Vagina (tissue), 2 donors: ENCODE measurements around the gene MTX3. TPM values are rescaled to one million over a fixed set of nuclear protein-coding genes. Genes with fewer than 3 reads are reported as not detected.

Experiments used
- DNase-seq, 2 donors: peaks; one replicate each; pipeline ENCODE4 v3.0.0-alpha.2; 2017; ENCODE audit errors: extremely low spot score in 2 of 2
- H3K27ac ChIP-seq: fragments of 200-600 bp; sonication (generic); one replicate; pipeline ENCODE4 v1.5.1; 2019
- H3K27me3 ChIP-seq: fragments of 200-600 bp; sonication (generic); one replicate; pipeline ENCODE4 v1.5.1; 2019
- H3K36me3 ChIP-seq, 2 donors: fragments of 200-600 bp; sonication (generic); one replicate each; pipeline ENCODE4 v1.5.1; 2017 to 2019
- H3K4me1 ChIP-seq: fragments of 200-600 bp; sonication (generic); one replicate; pipeline ENCODE4 v1.5.1; 2019
- H3K4me3 ChIP-seq, 2 donors: fragments of 200-600 bp; sonication (generic); 1 replicate in 1 of 2; 2 replicates in 1 of 2; pipeline ENCODE4 v1.5.1; 2016 to 2019
- H3K9me3 ChIP-seq: fragments of 200-600 bp; sonication (generic); one replicate; pipeline ENCODE4 v1.5.1; 2019
- POLR2A ChIP-seq, 2 donors: fragments of 450-650 bp; IDR thresholded peaks; one replicate each; pipeline ENCODE4 v1.6.1; 2017; ENCODE audit warnings: antibody characterized with exemption in 2 of 2, mild to moderate bottlenecking in 2 of 2, moderate library complexity in 2 of 2
- POLR2AphosphoS5 ChIP-seq, 2 donors: sonication (generic); formaldehyde crosslinking; IDR thresholded peaks; one replicate each; pipeline ENCODE4 v1.9.0; 2017; ENCODE audit warnings: antibody characterized with exemption in 2 of 2, mild to moderate bottlenecking in 2 of 2, low read depth in 1 of 2; ENCODE audit not compliant: insufficient read depth in 1 of 2
- intact Hi-C: fragments of 100-400 bp; cut with DNase I; formaldehyde crosslinking; loops from one replicate; pipeline ENCODE4 v1.15.1; 2023
- total RNA-seq: library from RNA; depleted of rRNA; stranded (reverse); fragments of >200 nt; gene quantifications from one replicate; pipeline ENCODE4 v1.2.3, GENCODE V29; 2016
- TF ChIP-seq, protein P1 (sequence below), 3 experiments: fragments of 450-650 bp in 2 of 3; fragments of 200-600 bp in 1 of 3; sonication (generic) in 1 of 3; IDR thresholded peaks; one replicate each; pipeline ENCODE4 v1.5.1; 2017 to 2019; ENCODE audit warnings: antibody characterized with exemption in 3 of 3, mild to moderate bottlenecking in 2 of 3, moderate library complexity in 2 of 3

Gene MTX3
- total RNA-seq, 1 donor from 2014 or later: 8.1 TPM

DNA sequence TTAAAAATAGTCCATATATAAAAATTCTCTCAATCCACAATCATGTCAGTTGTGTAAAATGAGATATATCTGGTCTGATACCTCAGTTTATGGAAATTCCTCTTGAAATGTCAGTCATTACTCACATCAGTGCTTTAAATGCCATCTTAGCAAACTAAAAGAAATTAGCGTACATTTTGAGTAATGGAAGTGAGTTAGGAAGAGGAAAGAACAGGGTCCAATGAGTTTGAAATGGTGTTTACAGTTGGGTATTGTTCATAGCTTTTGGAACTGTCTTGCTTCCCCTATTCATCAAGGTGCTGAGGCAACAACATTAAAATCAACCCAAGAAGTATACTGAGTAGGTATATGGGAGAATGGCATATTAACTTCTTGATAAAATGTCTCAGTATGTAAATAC is 8.7 kb upstream of the MTX3 start:
- TF ChIP-seq, protein P1, sequence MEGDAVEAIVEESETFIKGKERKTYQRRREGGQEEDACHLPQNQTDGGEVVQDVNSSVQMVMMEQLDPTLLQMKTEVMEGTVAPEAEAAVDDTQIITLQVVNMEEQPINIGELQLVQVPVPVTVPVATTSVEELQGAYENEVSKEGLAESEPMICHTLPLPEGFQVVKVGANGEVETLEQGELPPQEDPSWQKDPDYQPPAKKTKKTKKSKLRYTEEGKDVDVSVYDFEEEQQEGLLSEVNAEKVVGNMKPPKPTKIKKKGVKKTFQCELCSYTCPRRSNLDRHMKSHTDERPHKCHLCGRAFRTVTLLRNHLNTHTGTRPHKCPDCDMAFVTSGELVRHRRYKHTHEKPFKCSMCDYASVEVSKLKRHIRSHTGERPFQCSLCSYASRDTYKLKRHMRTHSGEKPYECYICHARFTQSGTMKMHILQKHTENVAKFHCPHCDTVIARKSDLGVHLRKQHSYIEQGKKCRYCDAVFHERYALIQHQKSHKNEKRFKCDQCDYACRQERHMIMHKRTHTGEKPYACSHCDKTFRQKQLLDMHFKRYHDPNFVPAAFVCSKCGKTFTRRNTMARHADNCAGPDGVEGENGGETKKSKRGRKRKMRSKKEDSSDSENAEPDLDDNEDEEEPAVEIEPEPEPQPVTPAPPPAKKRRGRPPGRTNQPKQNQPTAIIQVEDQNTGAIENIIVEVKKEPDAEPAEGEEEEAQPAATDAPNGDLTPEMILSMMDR (IDR thresholded peaks at IDR 0.05): no peak
- TF ChIP-seq POLR2AphosphoS5 (IDR thresholded peaks at IDR 0.05; ENCODE audit: insufficient read depth in 1 of 2, low read depth in 1 of 2) (no peak), POLR2A (IDR thresholded peaks at IDR 0.05) (no peak)
- Histone ChIP-seq H3K36me3 (no peaks in the 10 kb centered on the region), H3K4me1 (no peaks in the 10 kb centered on the region), H3K27ac (no peak overlapping the region), H3K9me3 (no peaks in the 10 kb centered on the region), H3K4me3 (no peak overlapping the region), H3K27me3 (no peaks in the 10 kb centered on the region)
- DNase-seq: no peak
- intact Hi-C loops: no loop called here

DNA sequence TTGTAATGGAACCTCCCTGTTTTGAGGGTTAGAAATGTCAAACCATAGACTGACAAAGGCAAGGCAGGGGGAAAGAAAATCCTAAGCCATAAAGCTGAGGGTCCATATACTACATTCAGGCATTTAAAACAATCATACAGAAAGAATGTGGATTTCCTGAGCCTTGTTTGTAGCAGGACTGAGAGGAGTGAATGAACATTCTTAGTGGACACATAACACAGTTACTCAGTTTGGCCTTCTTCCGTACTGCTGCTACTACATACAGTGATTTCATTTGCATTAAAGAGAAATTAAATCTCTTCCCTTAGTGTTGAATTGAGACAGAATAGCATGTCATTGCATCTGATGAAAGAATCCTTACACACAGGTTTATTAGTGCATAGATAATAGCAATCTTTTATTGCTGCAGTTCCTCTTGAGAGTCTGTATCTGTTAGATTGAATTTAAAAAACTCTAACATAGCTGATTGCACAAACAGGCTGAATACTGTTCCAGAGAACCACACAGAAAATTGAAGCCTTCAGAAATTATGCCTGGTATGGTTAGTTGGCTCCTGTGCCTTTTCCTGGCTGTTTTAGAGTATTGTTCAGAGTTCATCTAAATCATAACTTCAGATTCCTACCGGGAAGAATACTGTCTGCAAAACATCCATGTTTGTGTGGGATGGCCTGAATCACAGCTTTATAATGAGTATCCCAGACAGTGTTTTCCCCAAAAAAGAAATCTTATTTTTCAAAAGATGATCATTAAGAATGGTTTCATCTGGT is 2.0 kb upstream of the MTX3 start:
- Histone ChIP-seq H3K4me1 (peaks cover 18% of the 10 kb centered on the region), H3K27ac (no peak overlapping the region), H3K9me3 (no peaks in the 10 kb centered on the region), H3K4me3 (no peak overlapping the region), H3K27me3 (no peaks in the 10 kb centered on the region), H3K36me3 (peaks cover 0 to 6% of the 10 kb centered on the region in 2 donors)
- intact Hi-C loops: no loop called here
- TF ChIP-seq, protein P1 (IDR thresholded peaks at IDR 0.05): no peak
- TF ChIP-seq POLR2AphosphoS5 (IDR thresholded peaks at IDR 0.05; ENCODE audit: insufficient read depth in 1 of 2, low read depth in 1 of 2): no peak
- no peak for TF ChIP-seq POLR2A (IDR thresholded peaks at IDR 0.05)
- DNase-seq: no peak

DNA sequence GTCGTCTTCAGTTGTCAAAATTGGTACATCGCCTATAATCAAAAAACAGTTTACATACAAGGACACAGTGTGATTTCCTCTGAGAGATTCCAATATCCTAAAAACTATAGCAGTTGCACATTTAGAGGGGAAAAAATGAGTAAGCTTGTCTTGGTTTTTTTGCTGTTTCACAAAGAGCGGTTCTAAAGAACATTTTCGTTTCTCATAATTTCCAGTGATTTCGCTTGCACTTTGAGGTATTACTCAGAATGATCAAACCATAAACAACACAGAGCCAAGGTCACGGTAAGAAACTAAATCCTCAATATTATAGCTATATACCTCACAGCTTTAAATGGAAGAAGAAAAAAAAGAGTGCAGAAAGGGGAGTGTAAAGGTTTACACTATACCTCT is 861 bp downstream of the MTX3 start:
- Histone ChIP-seq H3K36me3 (peaks cover 0 to 22% of the 10 kb centered on the region in 2 donors), H3K27me3 (no peaks in the 10 kb centered on the region), H3K9me3 (no peaks in the 10 kb centered on the region), H3K4me3 (peak overlapping the region; percentile 68 to 78), H3K4me1 (peaks cover 18% of the 10 kb centered on the region), H3K27ac (peak overlapping the region; percentile 73)
- DNase-seq: no peak
- TF ChIP-seq POLR2AphosphoS5 (IDR thresholded peaks at IDR 0.05; ENCODE audit: insufficient read depth in 1 of 2, low read depth in 1 of 2) (no peak), POLR2A (IDR thresholded peaks at IDR 0.05) (no peak)
- TF ChIP-seq, protein P1 (IDR thresholded peaks at IDR 0.05): no peak
- intact Hi-C loops: no loop called here

DNA sequence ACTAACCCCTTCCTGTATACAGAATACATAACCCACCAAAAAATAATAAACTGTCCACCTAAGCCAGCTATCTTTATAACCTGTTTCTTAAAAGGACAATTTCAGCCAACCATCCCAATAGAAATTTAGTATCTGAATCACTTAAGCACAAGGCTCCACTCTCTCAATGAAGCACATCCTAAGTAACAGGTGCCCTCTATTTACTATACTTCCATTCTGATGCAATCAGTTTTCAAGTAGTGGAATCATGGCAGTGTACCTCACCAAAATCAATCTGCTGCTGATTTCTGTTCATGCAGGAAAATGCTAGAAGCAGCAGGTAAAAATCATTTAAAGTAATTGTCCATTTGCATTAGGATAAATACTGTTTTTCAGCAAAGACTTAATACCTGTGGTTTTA is 4.8 kb downstream of the MTX3 start:
- Histone ChIP-seq H3K4me3 (no peak overlapping the region), H3K36me3 (peaks cover 0 to 51% of the 10 kb centered on the region in 2 donors), H3K27ac (no peak overlapping the region), H3K4me1 (peaks cover 12% of the 10 kb centered on the region), H3K9me3 (no peaks in the 10 kb centered on the region), H3K27me3 (no peaks in the 10 kb centered on the region)
- DNase-seq: no peak
- TF ChIP-seq POLR2AphosphoS5 (IDR thresholded peaks at IDR 0.05; ENCODE audit: insufficient read depth in 1 of 2, low read depth in 1 of 2) (no peak), POLR2A (IDR thresholded peaks at IDR 0.05) (no peak)
- TF ChIP-seq, protein P1 (IDR thresholded peaks at IDR 0.05): no peak
- intact Hi-C loops: no loop called here

DNA sequence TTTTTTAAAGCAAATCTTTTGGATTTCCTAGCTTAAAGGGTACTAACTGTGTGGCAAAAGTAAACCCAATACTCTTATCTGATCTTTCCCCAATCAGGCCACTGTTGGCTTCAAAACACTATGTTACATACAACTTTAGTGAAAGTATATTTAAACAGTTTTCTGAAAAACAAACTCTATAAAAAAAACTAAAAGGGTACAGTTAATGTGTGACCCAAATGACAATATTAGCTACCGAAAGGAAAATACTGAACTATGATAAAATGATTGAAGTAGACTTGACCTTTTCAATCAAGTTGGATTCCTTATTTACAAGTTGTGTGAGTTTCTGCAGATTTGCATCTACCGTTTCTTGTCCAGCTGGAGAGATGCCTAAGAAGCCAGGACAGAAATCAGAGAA is 5.8 kb downstream of the MTX3 start:
- Histone ChIP-seq H3K36me3 (peaks cover 0 to 58% of the 10 kb centered on the region in 2 donors), H3K4me3 (no peak overlapping the region), H3K4me1 (peaks cover 7% of the 10 kb centered on the region), H3K27me3 (no peaks in the 10 kb centered on the region), H3K27ac (no peak overlapping the region), H3K9me3 (no peaks in the 10 kb centered on the region)
- DNase-seq: no peak
- intact Hi-C loops: no loop called here
- TF ChIP-seq POLR2A (IDR thresholded peaks at IDR 0.05) (no peak), POLR2AphosphoS5 (IDR thresholded peaks at IDR 0.05; ENCODE audit: insufficient read depth in 1 of 2, low read depth in 1 of 2) (no peak)
- TF ChIP-seq, protein P1 (IDR thresholded peaks at IDR 0.05): no peak
